H1 (cell line): ENCODE results near the gene LGALS12. TPM values are rescaled to one million over a fixed set of nuclear protein-coding genes. Genes with fewer than 3 reads are reported as not detected.

Experiments
- CTCF ChIA-PET: fragments of 300-600 bp; sonication (Branson Sonifier 250); formaldehyde crosslinking; loops from one replicate; lab custom pipeline; 2021; ENCODE audit not compliant: partially characterized antibody; lab: Charles Lee
- POLR2A ChIA-PET: fragments of 300-600 bp; sonication (Branson Sonifier 250); formaldehyde crosslinking; loops from one replicate; lab custom pipeline; 2021; ENCODE audit warnings: inconsistent platforms; ENCODE audit not compliant: partially characterized antibody; lab: Charles Lee
- DNase-seq, 2 experiments: peaks; one replicate each; pipeline versions ENCODE4 v3.0.0 to v3.0.0-alpha.2; 2010 to 2022; ENCODE audit warnings: low spot score in 2 of 2, low read depth in 1 of 2, mixed read lengths in 1 of 2
- FAIRE-seq: peaks from 2 replicates; lab custom pipeline; 2011; peaks lifted over from hg19 to GRCh38; lab: Jason Lieb, UNC
- H2AFZ ChIP-seq: 2 replicates; pipeline ENCODE4 v1.8.1; 2012; ENCODE audit warnings: low read length, inconsistent platforms
- H2AK5ac ChIP-seq: 2 replicates; pipeline ENCODE4 v1.6.1; 2013; ENCODE audit warnings: low read depth, low read length
- H2BK120ac ChIP-seq: replicated peaks from 2 replicates; pipeline ENCODE3; 2013; ENCODE audit warnings: low read depth, low read length, inconsistent platforms
- H2BK12ac ChIP-seq: 2 replicates; pipeline ENCODE4 v1.6.1; 2013; ENCODE audit warnings: low read depth, low read length
- H2BK15ac ChIP-seq: 2 replicates; pipeline ENCODE4 v1.6.1; 2013; ENCODE audit warnings: low read length
- H2BK20ac ChIP-seq: 2 replicates; pipeline ENCODE4 v1.6.1; 2013; ENCODE audit warnings: low read length
- H2BK5ac ChIP-seq: 2 replicates; pipeline ENCODE4 v1.6.1; 2013; ENCODE audit warnings: low read depth, low read length
- H3K14ac ChIP-seq: 2 replicates; pipeline ENCODE4 v1.6.1; 2013; ENCODE audit warnings: inconsistent platforms; ENCODE audit not compliant: insufficient read length
- H3K18ac ChIP-seq: 2 replicates; pipeline ENCODE4 v1.6.1; 2013; ENCODE audit warnings: low read length; ENCODE audit errors: extremely low read depth
- H3K23ac ChIP-seq: 2 replicates; pipeline ENCODE4 v1.6.1; 2013; ENCODE audit warnings: inconsistent platforms; ENCODE audit not compliant: insufficient read length
- H3K23me2 ChIP-seq: 2 replicates; pipeline ENCODE4 v1.6.1; 2013; ENCODE audit warnings: low read depth, low read length
- H3K27ac ChIP-seq: 2 replicates; pipeline ENCODE4 v1.6.1; 2011; ENCODE audit warnings: low read depth, low read length, inconsistent platforms
- H3K27me3 ChIP-seq, 4 experiments: replicated peaks in 1 of 4; 1 replicate in 1 of 4; 2 replicates in 3 of 4; pipeline versions ENCODE4 v1.6.1 to v1.8.1; 2011 to 2013; ENCODE audit warnings: low read length in 3 of 4, mild to moderate bottlenecking in 3 of 4, inconsistent platforms in 2 of 4, mixed read lengths in 2 of 4, moderate library complexity in 1 of 4; ENCODE audit not compliant: control insufficient read depth in 3 of 4, insufficient read depth in 3 of 4; ENCODE audit errors: extremely low read depth in 1 of 4
- H3K36me3 ChIP-seq, 4 experiments: 2 replicates each; pipeline versions ENCODE4 v1.6.1 to v1.8.1; 2011 to 2013; ENCODE audit warnings: mild to moderate bottlenecking in 4 of 4, low read length in 3 of 4, moderate library complexity in 2 of 4, control low read depth in 1 of 4, inconsistent platforms in 1 of 4; ENCODE audit not compliant: insufficient read depth in 4 of 4, control insufficient read depth in 2 of 4
- H3K4ac ChIP-seq: replicated peaks from 2 replicates; pipeline ENCODE3; 2013; ENCODE audit warnings: low read length, low read depth, mixed read lengths, inconsistent platforms; ENCODE audit not compliant: insufficient read length
- H3K4me1 ChIP-seq, 4 experiments: replicated peaks in 1 of 4; 1 replicate in 1 of 4; 2 replicates in 3 of 4; pipeline versions ENCODE4 v1.6.1 to v1.8.1; 2011 to 2013; ENCODE audit warnings: low read length in 3 of 4, inconsistent platforms in 2 of 4, mixed read lengths in 1 of 4; ENCODE audit not compliant: insufficient read depth in 4 of 4, control insufficient read depth in 3 of 4
- H3K4me2 ChIP-seq, 2 experiments: 2 replicates each; pipeline versions ENCODE4 v1.6.1 to v1.8.1; 2011 to 2013; ENCODE audit warnings: low read depth in 2 of 2, low read length in 2 of 2, control low read depth in 1 of 2, inconsistent platforms in 1 of 2, mild to moderate bottlenecking in 1 of 2; ENCODE audit not compliant: insufficient read depth in 1 of 2
- H3K4me3 ChIP-seq, 4 experiments: fragments of 200-600, 300-600 bp in 1 of 4; sonication (generic), shearing (Covaris generic), sonication (Bioruptor Twin) in 1 of 4; 2 replicates each; pipeline versions ENCODE4 v1.5.1 to v1.8.1; 2011 to 2016; ENCODE audit warnings: low read length in 4 of 4, low read depth in 3 of 4, control low read depth in 2 of 4, inconsistent platforms in 2 of 4, mild to moderate bottlenecking in 2 of 4, mixed read lengths in 1 of 4, moderate library complexity in 1 of 4; ENCODE audit not compliant: insufficient read depth in 2 of 4; ENCODE audit errors: extremely low read depth in 1 of 4
- H3K56ac ChIP-seq: replicated peaks from 2 replicates; pipeline ENCODE3; 2013; ENCODE audit warnings: low read depth, mild to moderate bottlenecking, mixed read lengths, low read length, inconsistent platforms; ENCODE audit not compliant: insufficient read length
- H3K79me1 ChIP-seq: 2 replicates; pipeline ENCODE4 v1.6.1; 2013; ENCODE audit warnings: low read depth, low read length, control low read depth
- H3K79me2 ChIP-seq, 2 experiments: 2 replicates each; pipeline versions ENCODE4 v1.6.1 to v1.8.1; 2012 to 2013; ENCODE audit warnings: low read length in 2 of 2, mild to moderate bottlenecking in 2 of 2, inconsistent platforms in 1 of 2; ENCODE audit not compliant: insufficient read depth in 2 of 2, control insufficient read depth in 1 of 2
- H3K9ac ChIP-seq, 4 experiments: replicated peaks in 1 of 4; 1 replicate in 1 of 4; 2 replicates in 3 of 4; pipeline versions ENCODE4 v1.6.1 to v1.8.1; 2011 to 2013; ENCODE audit warnings: low read depth in 3 of 4, low read length in 3 of 4, control low read depth in 2 of 4, mild to moderate bottlenecking in 2 of 4, moderate library complexity in 2 of 4, inconsistent platforms in 1 of 4; ENCODE audit errors: extremely low read depth in 1 of 4
- H3K9me3 ChIP-seq, 2 experiments: 2 replicates each; pipeline versions ENCODE4 v1.6.1 to v1.8.1; 2012 to 2013; ENCODE audit warnings: mild to moderate bottlenecking in 2 of 2, moderate library complexity in 2 of 2, control low read depth in 1 of 2, inconsistent platforms in 1 of 2, low read depth in 1 of 2, low read length in 1 of 2, mixed read lengths in 1 of 2; ENCODE audit not compliant: insufficient read depth in 2 of 2
- H4K20me1 ChIP-seq, 2 experiments: replicated peaks in 1 of 2; 2 replicates each; pipeline versions ENCODE3 to v1.8.1; 2011 to 2013; ENCODE audit warnings: inconsistent platforms in 2 of 2, low read length in 2 of 2, mild to moderate bottlenecking in 1 of 2; ENCODE audit not compliant: insufficient read depth in 2 of 2, control insufficient read depth in 1 of 2
- H4K5ac ChIP-seq: 2 replicates; pipeline ENCODE4 v1.6.1; 2013; ENCODE audit warnings: low read length, low read depth, mixed read lengths, inconsistent platforms; ENCODE audit not compliant: insufficient read length
- H4K8ac ChIP-seq: 2 replicates; pipeline ENCODE4 v1.8.0; 2013; ENCODE audit warnings: mild to moderate bottlenecking, moderate library complexity, low read length, inconsistent platforms; ENCODE audit not compliant: insufficient read depth; ENCODE audit errors: extremely low read depth
- H4K91ac ChIP-seq: replicated peaks from 2 replicates; pipeline ENCODE3; 2013; ENCODE audit warnings: low read length, mixed read lengths, inconsistent platforms; ENCODE audit not compliant: insufficient read length
- ASH2L ChIP-seq: fragments of 200-600, 300-600 bp; sonication (generic); IDR thresholded peaks from one replicate; pipeline ENCODE4 v1.7.1; 2017; ENCODE audit warnings: low read length
- CBX5 ChIP-seq: fragments of 300-800, 300-1000 bp; sonication (generic); IDR thresholded peaks from 2 replicates; pipeline ENCODE4 v1.7.1; 2016; ENCODE audit warnings: antibody characterized with exemption, low read length, low read depth
- CREB1 ChIP-seq: IDR thresholded peaks from 2 replicates; pipeline ENCODE4 v1.6.1; 2012; ENCODE audit warnings: inconsistent platforms
- PHF8 ChIP-seq: fragments of 200-600 bp; sonication (generic); conservative IDR thresholded peaks from 2 replicates; pipeline ENCODE4 v1.7.1; 2012; ENCODE audit warnings: low read depth, mild to moderate bottlenecking, inconsistent platforms, low read length, moderate library complexity
- POLR2AphosphoS5 ChIP-seq: IDR thresholded peaks from 2 replicates; pipeline ENCODE4 v1.6.1; 2011; ENCODE audit warnings: low read depth, low read length
- RBBP5 ChIP-seq: IDR thresholded peaks from 2 replicates; pipeline ENCODE4 v1.7.1; 2012; ENCODE audit warnings: low read depth, mild to moderate bottlenecking, inconsistent platforms, low read length, moderate library complexity, borderline replicate concordance
- RXRA ChIP-seq: IDR thresholded peaks from 2 replicates; pipeline ENCODE4 v1.6.1; 2011; ENCODE audit warnings: low read depth, mild to moderate bottlenecking, low read length, moderate library complexity; ENCODE audit not compliant: insufficient read depth
- SIRT6 ChIP-seq: IDR thresholded peaks from one replicate; pipeline ENCODE4 v1.7.1; 2012; ENCODE audit warnings: low read length, inconsistent platforms
- SIX5 ChIP-seq: IDR thresholded peaks from 2 replicates; pipeline ENCODE4 v1.6.1; 2011; ENCODE audit warnings: mild to moderate bottlenecking, low read depth, low read length
- TAF1 ChIP-seq: IDR thresholded peaks from 2 replicates; pipeline ENCODE4 v1.6.1; 2011; ENCODE audit warnings: mild to moderate bottlenecking, low read depth, low read length
- WGBS, 2 experiments: shearing (Covaris generic) in 1 of 2; methylation state at CpG; one replicate each; pipeline versions ENCODE4 v1.1.6 to v1.1.7; 2013 to 2015; ENCODE audit warnings: low lambda C conversion rate in 2 of 2, mixed read lengths in 2 of 2, inconsistent platforms in 1 of 2, low coverage in 1 of 2, missing lambda C conversion rate in 1 of 2; ENCODE audit not compliant: insufficient replicate concordance in 2 of 2, insufficient coverage in 1 of 2, insufficient read length in 1 of 2; ENCODE audit errors: extremely low coverage in 1 of 2, missing lambda C conversion rate in 1 of 2; 5-methylcytosine and 5-hydroxymethylcytosine counted together
- polyA plus RNA-seq, 7 experiments: library from polyadenylated mRNA; depleted of rRNA in 3 of 7; stranded (reverse) in 5 of 7; unstranded in 2 of 7; fragments of >200 nt in 5 of 7; fragments of 200-250 nt in 2 of 7; gene quantifications; 1 replicate in 5 of 7; 2 replicates in 1 of 7; 4 replicates in 1 of 7; pipeline versions ENCODE4 v1.2.1 to v1.2.3, GENCODE V29; 2011 to 2013; ENCODE audit warnings: missing spikeins in 2 of 7, mixed read lengths in 2 of 7
- total RNA-seq: library from RNA; stranded (reverse); fragmentation: NEBNext Ultra II Directional; extraction: Animal tissue kit (Norgen Biotek cat#: 25700); gene quantifications from 2 replicates; pipeline ENCODE4 v1.2.1, GENCODE V29; 2021

The LGALS12 gene
- total and polyA plus RNA-seq, 2 of the 8 experiments (the other 6 are each of a cell fraction or from before 2014, with no cell fraction given), result 1.6 to 2.9 TPM

GRCh38 chr11:63543711-63544110, 37.8 kb downstream of the LGALS12 start:
- H2BK5ac ChIP-seq, result no peak overlapping the region
- no peaks in the 10 kb centered on the region for H3K23me2 ChIP-seq
- H2BK12ac ChIP-seq, result no peak overlapping the region
- no peak for FAIRE-seq
- no peak overlapping the region for H3K14ac ChIP-seq
- no peaks in the 10 kb centered on the region; a peak in 1 of 7 replicates for H3K4me1 ChIP-seq
- WGBS, 2 experiments, result 89% methylated on average over 2 of the region's 2 CpGs; no CpG with 5 or more reads in 1 of the 2 experiments
- H3K23ac ChIP-seq, result no peak overlapping the region
- 0 out of 7 replicates have a peak, but pooled peaks cover 0 to 2% (median 0%) of the 10 kb centered on the region in 4 experiments for H3K27me3 ChIP-seq
- no peak for DNase-seq
- no peaks in the 10 kb centered on the region for H4K20me1 ChIP-seq
- no peak overlapping the region for H2AK5ac ChIP-seq
- H4K5ac ChIP-seq, result no peak overlapping the region
- no peak overlapping the region for H3K9ac ChIP-seq
- ChIA-PET CTCF (interaction anchor here (0.6 to 1.3 kb wide), 2 partner anchors 8 to 64 kb away, joined by 3 read pairs; no protein-coding TSS in a partner anchor), POLR2A (interaction anchor here (0.8 to 1.6 kb wide), 2 partner anchors 10 to 15 kb away, joined by 3 to 7 read pairs; no protein-coding TSS in a partner anchor)
- no peak overlapping the region for H3K4ac ChIP-seq
- no peak overlapping the region for H3K4me3 ChIP-seq
- no peak overlapping the region for H4K8ac ChIP-seq
- no peaks in the 10 kb centered on the region for H3K36me3 ChIP-seq
- H3K18ac ChIP-seq, result no peak overlapping the region
- no peak overlapping the region for H2BK20ac ChIP-seq
- H3K27ac ChIP-seq, result no peak overlapping the region
- H3K9me3 ChIP-seq, result no peaks in the 10 kb centered on the region
- no peak overlapping the region for H4K91ac ChIP-seq
- H3K79me1 ChIP-seq, result no peaks in the 10 kb centered on the region
- H2BK15ac ChIP-seq, result no peak overlapping the region
- no peak overlapping the region for H2AFZ ChIP-seq
- no peaks in the 10 kb centered on the region for H3K79me2 ChIP-seq
- no peak overlapping the region for H3K4me2 ChIP-seq
- no peak overlapping the region for H2BK120ac ChIP-seq
- no peak overlapping the region for H3K56ac ChIP-seq
- TF ChIP-seq SIX5, result no peak
- TF ChIP-seq CREB1, result no peak
- no peak for TF ChIP-seq POLR2AphosphoS5
- no peak for TF ChIP-seq RXRA
- TF ChIP-seq TAF1, result no peak
- TF ChIP-seq PHF8, result no peak
- no peak for TF ChIP-seq ASH2L
- TF ChIP-seq CBX5, result no peak
- TF ChIP-seq RBBP5, result no peak
- TF ChIP-seq SIRT6, result no peak
